ENCODE results near the gene WBP4.

Gene WBP4

DNA sequence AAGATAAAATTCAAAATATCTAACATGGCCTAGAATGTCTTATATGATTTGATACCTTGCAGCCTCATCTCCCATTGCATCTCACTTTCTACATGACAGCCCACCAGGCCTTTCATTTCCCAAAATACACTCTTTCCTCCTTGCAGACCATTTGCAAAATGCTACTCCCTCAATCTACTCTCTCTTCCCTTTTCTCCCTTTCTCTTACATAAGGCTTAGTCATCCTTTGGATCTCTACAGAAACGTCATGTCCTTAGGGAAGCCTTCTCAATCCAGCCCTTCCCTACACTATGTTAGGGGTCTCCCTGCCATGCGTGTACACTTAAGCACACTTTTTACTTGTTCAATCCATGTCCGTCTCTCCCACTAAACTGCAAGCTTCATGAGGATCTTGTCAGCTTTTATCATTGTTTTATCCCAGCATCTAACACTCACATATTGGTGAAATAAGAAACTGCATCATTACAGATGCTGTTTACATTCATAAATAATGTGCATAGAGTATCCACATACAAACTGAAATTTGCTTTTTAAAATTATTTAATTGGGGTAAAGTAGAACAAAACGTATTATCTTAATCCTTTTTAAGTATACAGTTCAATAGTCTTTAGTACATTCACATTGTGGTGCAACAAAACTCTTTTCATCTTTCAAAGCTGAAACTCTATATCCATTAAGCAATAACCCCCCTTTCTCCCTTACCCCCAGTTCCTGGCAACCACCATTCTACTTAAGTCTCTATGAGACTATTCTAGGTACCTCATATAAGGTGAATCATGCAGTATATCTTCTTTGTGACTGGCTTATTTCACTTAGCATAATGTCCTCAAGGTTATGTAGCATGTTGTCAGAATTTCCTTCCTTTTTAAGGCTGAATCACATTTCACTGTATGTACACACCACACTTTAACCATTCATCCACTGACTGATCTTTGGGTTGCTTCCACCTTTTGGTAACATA is 11.5 kb upstream of the WBP4 start:
- DNase-seq, result no peak

DNA sequence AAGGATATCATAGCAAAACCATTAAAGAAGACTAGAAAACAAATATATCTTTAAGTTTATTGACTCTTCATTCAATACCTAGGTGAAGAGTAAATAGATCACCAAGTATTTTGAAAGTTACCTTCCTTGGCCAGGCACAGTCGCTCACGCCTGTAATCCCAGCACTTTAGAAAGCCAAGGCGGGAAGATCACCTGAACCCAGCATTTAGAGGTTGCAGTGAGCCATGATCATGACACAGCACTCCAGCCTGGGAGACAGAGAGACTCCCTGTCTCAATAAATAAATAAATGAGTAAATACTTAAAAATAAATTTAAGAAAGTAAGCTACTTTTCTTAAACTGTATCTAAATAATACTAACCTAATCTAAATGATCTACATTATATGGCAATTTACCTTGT is 8.9 kb upstream of the WBP4 start:
- no peak for DNase-seq

DNA sequence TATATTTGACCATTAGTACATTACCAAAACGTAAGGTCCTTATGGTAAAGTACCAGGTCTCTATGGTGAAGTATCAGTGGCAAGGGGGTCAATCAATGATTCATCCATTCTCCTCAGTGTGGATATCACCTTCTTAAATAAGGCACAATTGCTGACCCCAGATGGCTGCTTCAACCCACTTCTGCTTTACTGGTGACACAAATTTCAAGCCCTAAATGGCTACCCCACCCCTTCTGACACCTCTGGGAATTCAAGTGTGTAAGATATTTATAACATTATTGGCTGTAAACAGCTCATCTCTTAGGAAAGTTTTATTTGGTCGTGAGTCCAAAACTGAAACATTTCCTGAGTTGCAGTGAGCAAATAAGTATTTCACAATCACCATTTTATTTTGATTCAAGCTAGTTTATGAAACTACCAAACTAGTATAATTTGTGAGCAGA is 7.9 kb upstream of the WBP4 start:
- DNase-seq, result no peak

DNA sequence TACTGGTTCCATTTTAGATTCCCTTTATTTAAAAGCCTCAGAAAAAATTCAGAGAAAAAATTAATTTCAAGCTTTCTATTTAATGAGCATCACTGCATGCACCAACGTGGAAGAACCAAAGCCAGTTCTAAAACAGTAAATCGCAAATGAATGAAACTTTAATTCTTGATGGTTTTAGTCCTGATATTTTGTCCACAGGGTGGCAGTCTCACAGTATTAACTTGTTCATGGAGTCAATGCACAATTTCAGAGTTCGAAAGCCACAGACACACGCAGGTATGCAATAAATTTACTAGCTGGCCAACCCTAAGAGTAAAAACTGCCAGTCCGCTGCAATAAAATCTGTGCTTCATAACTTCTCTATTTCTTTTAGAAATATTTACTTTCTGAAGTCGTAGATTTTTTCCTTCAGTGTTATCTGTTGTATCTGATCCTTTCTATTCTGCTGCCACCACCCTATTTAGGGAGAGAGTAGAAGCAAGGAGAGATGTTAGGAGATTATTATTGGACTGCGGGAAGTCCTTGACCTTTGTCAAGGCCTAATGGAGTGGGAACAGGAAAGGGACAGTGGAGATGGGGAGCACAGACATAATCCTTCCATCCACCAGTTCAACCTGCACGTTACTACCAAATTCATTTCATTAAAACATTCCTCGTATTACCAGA is 7.0 kb upstream of the WBP4 start:
- no peak for DNase-seq

DNA sequence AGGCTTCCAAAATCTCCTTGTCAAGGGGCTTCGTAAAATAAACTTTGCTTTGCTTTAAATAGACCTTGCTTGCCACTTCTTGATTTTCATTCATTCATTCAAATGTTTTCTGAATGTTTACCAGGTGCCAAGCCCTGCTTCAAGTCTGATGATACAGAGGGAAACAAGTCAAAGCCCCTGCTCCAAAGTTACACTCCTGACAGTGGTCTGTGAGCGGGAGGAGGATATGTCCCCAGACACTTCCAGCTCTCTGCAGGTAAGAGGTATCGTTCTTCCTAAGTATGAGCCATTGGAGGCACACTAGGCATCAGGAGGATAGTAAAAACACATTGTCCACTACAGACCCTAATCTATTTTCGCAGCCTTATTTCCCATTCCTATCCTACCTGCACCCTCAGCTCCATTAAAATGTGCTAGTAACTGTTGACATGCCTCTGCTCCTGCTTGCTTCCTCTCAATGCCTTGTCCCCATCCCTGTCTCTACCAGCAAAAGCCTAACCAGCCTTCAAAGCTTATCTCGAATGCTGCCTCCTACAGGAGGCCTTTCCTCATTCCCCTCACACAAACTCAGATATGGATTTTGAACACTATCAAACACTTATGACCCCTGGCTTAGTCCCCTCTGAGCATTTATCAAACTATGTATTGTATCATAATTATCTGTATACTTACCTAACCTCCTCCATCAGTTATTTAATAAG is 6.2 kb upstream of the WBP4 start:
- no peak for DNase-seq

DNA sequence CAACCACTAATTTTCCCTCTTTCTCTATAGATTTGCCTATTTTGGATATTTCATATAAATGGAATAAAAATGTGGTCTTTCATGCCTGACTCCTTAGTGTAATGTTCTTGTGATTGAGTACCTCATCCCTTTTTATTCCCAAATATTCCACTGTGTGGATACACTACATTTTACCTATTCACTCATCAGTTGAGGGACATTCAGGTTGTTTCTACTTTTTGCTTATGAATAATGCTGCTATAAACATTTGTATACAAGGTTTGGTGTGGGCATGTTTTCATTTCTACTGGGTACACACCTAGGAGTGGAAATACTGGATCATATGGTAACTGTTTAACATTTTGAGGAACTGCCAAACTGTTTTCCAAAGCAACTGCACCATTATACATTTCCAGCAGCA is 5.1 kb upstream of the WBP4 start:
- no peak for DNase-seq

DNA sequence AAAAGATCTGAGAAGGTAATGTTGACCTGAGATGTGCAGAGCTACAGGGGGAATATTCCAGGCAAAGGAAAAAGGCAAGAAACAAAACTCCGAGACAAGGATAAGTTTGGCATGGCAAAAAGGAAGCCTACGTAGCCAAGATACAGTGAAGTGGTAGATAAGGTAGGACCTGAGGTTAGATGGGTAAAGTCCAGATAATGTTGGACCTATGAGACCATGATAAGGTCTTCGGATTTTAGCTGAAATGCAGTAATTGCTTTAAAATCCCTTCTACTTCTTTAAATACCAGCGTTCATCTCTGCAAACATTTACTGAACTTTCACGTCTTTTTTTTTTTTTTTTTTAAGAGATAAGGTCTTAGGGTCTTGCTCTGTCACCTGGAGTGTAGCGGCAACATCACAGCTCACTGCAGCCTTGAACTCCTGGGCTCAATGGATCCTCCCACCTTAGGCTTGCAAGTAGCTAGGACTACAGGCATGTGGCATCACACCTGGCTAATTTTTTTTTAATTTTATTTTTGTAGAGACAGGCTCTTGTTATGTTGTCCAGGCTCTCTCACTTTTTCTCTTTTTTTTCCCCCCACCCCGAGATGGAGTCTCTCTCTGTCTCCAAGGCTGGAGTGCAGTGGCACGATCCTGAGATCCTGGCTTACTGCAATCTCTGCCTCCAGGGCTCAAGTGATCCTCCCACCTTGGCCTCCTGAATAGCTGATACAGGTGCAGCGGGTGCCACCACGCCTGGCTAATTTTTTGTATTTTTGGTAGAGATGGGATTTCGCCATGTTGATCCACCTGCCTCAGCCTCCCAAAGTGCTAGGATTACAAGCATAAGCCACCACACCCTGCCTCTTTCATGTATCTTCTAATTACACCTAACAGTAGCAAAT is 4.2 kb upstream of the WBP4 start:
- no peak for DNase-seq

DNA sequence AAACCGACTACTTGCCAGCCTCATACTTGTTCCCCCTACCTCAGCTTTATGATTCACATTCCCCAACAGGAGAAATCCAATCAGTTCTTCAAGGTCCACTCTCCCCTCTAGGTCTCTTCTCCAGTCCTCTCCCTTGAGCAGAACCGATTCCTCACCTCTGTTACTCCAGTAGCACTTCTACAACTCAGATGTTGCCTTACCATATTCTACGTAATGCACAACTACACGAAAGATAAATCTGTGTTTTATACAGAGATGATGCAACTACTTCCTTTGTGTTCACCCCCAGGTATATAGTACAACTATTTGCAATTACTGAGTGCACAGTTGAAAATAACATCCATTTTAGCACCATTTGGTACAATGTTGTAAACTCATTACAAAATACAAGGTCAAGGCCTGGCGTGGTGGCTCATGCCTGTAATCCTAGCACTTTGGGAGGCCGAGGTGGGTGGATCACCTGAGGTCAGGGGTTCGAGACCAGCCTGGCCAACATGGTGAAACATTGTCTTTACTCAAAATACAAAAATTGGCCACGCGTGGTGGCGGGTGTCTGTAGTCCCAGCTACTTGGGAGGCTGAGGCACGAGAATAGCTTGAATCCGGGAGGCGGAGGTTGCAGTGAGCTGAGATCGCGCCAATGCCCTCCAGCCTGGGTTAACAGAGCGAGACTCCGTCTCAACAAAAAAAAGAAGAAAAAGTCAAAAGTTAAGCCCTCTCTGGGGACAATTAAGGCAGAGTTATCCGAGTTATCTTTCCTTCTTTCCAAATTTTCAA is 2.8 kb upstream of the WBP4 start:
- DNase-seq, result no peak

DNA sequence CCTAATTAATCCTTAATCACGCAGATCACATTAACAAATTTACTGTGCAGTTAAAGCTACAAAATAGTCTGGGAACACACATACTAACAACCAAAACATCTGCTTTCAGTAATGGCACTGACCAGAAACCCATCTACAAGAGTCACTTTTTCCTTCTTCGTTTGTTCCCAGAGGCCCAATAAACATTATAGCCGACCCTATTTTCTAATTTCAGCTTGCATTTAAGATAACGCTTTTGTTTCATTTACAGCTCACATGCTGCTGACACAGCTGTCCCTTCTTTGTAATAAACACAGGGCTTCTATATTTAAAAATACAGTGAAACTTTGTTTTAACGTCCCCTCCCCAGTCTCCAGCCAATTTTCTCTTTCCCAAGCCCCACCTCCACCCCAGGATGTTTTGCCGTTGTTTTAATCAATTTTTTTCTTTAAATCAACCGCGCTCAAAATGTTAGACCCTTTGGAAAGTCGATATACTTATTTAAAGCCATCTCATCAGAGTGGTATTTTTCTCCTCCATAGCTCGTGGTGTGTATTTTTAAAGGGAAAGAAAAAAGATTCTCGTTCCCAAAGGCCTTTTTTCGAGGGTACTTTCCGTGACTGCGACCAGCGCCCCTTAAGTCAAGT is 1.7 kb upstream of the WBP4 start:
- DNase-seq, result no peak

DNA sequence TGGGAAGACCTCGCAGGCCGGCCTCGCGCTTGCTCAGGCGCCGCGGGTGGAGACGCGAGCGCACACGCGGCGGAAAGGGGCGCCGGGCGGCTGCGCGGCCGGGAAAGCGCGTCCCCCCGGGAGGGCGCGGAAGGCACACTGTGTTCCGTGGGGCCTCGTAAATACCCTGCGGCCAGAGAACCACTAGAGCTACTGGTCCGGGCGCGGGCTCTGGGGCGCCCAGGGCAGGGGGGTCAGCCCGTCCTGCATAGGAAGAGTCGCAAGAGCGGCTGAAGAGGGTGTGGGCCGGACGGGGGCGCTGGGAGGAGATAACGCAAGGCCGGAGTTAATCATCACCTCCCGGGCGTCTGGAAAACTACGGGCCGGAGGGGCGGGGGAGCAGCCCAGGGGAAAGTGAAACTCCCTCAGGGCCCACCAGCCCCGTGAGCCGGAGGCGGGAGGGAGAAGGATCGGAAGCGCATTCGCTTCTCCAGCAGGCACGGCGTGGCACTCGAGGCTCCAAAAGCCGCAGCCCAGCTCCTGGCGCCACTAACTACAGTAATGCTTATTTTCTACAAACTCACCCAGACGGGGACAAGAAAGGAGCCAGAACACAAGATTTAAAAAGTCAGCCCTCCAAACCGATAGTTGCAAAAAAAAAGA is 1.1 kb upstream of the WBP4 start:
- peak; percentile 61 for DNase-seq

DNA sequence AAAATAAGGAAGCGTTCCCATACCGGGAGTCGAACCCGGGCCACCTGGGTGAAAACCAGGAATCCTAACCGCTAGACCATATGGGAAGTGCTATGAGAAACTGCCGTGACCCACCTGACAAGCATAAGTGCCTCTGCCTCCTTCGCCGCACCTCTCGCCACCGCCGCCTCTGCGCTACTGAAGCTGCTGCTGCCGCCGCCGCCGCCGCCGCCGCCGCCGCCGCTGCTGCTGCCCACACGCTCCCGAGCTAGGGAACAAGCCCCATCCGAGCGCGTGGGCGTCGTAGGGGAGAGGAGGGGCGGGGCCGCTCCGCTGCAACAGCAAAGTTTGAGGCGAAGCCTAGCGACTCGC is 610 bp upstream of the WBP4 start:
- peak; percentile 66 for DNase-seq

DNA sequence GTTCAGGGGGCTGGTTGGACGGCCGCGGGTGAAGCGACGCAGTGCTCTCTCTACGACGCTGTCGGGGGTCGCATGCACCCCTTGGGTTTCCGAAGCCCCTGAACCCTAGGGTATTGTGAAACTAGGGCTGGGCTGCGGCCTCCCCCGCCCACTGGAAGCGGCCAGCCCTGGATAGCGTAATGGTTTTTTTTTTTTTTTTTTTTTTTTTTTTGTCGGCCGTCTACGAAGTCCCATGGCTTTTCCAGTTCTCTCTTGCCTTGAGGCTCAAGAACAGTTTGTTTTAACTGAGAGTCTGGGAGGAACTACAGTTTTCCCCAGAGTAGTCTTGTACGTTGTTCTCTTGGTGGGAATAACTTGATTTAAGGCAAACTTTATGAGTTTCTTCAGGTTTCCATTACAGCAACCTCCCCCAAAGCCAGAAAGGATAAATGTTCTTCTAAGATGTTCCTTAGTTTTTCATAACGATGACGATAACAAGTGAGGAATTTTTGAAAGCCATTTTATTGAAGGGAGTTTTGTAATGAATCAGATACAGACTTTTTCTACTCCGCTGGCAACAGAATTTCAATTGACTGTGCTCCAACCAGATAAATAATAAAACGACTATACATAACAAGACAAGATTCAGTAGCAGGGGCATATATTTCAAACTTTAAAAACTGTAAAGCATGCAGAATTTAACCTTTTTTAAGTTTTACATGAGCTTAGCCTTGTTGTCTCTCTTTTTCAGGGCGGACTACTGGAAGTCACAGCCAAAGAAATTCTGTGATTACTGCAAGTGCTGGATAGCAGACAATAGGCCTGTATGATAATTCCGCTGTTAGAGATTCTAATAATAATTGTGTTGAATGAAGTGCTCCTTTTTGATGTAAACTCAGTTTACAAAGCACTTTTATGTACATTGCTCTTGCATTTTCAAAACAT is 867 bp downstream of the WBP4 start:
- DNase-seq, result no peak

DNA sequence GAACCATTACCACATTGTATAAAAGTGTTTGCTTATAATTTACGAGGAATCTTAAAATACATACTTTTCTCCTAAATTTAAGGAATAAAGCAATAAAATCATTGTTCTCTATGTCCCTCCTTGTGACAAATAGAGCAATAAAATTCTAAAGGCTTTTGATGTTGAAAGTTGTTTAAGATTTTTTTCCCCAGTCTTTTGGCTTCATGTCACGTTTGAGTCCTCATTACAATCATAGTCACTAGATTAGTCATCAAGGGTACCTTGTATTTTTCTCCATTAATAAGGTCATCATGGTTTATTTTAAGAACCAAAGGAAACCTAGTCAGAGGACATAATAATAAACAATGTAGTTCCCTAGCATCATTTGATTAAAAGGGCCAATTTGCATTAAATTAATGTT is 3.2 kb downstream of the WBP4 start:
- DNase-seq, result no peak

DNA sequence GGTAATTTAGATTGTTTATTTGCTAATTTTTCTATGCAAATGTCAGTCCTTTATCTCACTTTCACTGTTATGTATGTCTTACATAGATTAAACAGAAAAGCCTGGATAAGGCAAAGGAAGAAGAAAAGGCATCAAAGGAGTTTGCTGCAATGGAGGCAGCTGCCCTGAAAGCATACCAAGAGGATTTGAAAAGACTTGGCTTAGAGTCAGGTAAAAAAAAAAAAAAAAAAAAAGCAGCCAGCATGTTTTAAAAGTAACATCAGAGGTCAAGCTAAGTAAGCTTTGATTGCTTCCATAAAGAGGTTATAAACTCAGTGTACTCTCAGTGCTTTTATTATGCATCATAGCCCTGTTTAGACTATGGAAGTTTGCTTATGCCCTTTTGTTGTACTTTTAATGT is 3.8 kb downstream of the WBP4 start:
- no peak for DNase-seq

DNA sequence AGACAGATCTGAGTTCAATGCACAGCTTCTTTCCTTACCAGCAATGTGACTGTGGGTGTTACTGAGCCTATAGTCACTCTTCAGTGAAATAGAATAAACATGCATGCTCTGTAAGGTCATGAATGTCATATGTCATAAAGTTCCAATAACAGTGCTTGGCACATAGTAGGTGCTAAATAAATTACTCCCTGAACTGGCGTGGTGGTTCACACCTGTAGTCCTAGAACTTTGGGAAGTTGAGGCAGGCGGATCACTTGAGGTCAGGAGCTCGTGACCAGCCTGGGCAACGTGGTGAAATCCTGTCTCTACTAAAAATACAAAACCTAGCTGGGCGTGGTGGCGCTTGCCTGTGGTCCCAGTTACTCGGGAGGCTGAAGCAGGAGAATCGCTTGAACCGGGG is 13.2 kb downstream of the WBP4 start:
- DNase-seq, result no peak

DNA sequence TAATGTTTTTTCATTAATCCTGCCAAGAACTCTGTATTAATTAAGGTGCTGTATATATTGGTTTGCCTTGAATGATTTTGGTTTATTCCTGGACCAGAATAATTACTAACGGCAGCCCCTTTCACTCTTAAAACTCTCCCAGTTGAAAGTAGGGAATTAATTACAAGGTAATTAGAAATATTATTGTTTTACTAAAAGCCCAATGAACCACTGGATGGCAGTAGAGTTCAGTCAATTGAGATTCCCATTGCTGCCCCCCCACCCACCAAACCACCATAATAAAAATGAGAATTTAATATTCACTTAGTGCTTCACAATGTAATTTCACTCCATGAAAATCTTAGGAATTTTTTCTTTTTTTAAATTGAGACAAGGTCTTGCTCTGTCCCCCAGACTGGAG is 13.7 kb downstream of the WBP4 start:
- DNase-seq, result no peak

DNA sequence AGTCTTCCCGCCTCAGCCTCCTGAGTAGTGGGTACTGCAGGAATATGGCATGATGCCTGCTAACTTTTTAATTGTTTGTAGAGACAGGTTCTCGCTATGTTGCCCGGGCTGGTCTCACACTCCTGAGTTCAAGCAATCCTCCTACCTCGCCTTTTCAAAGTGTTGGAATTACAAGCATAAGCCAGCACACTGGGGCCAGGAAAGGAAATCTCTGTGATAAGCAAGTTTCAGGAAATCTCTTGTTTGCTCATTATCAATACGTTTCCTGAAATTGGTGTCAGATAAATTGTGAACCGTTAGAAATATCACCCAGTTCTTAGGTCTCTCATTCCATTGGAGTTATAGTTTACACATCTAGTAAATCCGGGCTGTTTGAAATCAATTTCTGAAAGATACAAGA is 14.2 kb downstream of the WBP4 start:
- DNase-seq, result no peak

DNA sequence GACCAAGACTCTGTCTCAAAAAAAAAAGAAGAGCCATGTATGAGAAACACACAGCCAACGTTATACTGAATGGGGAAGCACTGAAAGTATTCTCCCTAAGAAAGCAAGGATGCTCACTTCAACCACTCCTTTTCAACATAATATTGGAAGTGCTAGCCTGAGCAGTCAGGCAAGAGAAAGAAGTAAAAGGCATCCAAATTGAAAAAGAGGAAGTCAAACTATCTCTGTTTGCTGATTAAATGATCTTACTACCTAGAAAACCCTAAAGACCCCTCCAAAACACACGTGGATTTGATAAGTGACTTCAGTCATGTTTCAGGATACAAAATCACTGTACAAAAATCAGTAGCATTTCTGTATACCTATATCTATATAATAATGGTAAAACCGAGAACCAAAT is 16.2 kb downstream of the WBP4 start:
- no peak for DNase-seq

DNA sequence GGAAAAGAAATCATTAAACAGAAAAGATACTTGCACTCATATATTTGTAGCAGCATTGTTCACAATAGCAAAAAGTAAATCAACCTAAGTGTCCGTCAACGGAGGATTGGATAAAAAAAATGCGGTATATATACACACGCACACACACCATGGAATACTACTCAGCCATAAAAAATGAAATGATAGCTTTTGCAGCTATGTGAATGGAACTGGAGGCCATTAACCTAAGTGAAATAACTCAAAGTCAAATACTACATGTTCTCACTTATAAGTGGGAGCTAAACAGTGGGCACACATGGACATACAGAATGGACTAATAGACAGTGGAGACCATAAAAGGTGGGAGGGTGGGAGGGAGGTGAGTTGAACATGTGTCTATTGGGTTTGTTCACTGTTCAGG is 18.4 kb downstream of the WBP4 start:
- no peak for DNase-seq

All from T1000 (cell line).